GM12878 (cell line): Measurements from ENCODE around the gene ADAMTS7. TPM values are rescaled to one million over a fixed set of nuclear protein-coding genes. Genes with fewer than 3 reads are reported as not detected.
A peak's percentile ranks its signal among the peaks of the same experiment; 100 is the strongest.
"Not testable (repeated sequence)": the region's sequence is repeated elsewhere in the genome, so short reads cannot be mapped to it uniquely, and the experiment has no call there.

Experiments used
- ATAC-seq: fragments of 200-7000 bp; cut with Tn5 transposase; 3 replicates; pipeline ENCODE4 v1.9.1; 2020; ENCODE audit warnings: mild to moderate bottlenecking, moderate library complexity
- BruUV-seq: library from RNA; stranded (reverse); fragments of 400-500 nt; replicated peaks from 2 replicates; lab custom pipeline; 2021; lab: Mats Ljungman, UMichigan
- CTCF ChIA-PET: fragments of 300-600 bp; sonication (Branson Sonifier 250); formaldehyde crosslinking; extraction: SDS; loops from one replicate; lab custom pipeline; 2021; ENCODE audit warnings: inconsistent platforms; lab: Yijun Ruan, JAX
- POLR2A ChIA-PET: fragments of 350-600 bp; formaldehyde crosslinking; extraction: SDS; loops from one replicate; lab custom pipeline; 2021; ENCODE audit warnings: inconsistent platforms; lab: Charles Lee
- RAD21 ChIA-PET: fragments of 300-600 bp; sonication (Branson Sonifier 250); formaldehyde crosslinking; loops from one replicate; lab custom pipeline; 2023; ENCODE audit warnings: antibody characterized with exemption; ENCODE audit not compliant: unreplicated experiment; lab: Charles Lee
- SMC1A ChIA-PET: fragments of 300-600 bp; sonication (Branson Sonifier 250); formaldehyde crosslinking; loops from one replicate; lab custom pipeline; 2023; ENCODE audit not compliant: unreplicated experiment, uncharacterized antibody; lab: Charles Lee
- DNase-seq: peaks from one replicate; pipeline ENCODE4 v3.0.0-alpha.2; 2011; ENCODE audit warnings: low read depth, low spot score
- FAIRE-seq: peaks from 3 replicates; lab custom pipeline; 2011; peaks lifted over from hg19 to GRCh38; lab: Jason Lieb, UNC
- H2AFZ ChIP-seq: 2 replicates; pipeline ENCODE4 v1.6.0; 2011; ENCODE audit warnings: low read depth, low read length, control low read depth; ENCODE audit not compliant: control insufficient read depth
- H3K27ac ChIP-seq: 2 replicates; pipeline ENCODE4 v1.5.1; 2011; ENCODE audit warnings: control low read depth; ENCODE audit not compliant: control insufficient read depth, insufficient read depth
- H3K27me3 ChIP-seq, 2 experiments: replicated peaks in 1 of 2; 2 replicates each; pipeline versions ENCODE4 v1.6.0 to v1.6.1; 2011; ENCODE audit warnings: low read length in 1 of 2; ENCODE audit not compliant: control insufficient read depth in 2 of 2, insufficient read depth in 2 of 2
- H3K36me3 ChIP-seq, 2 experiments: 2 replicates each; pipeline ENCODE4 v1.5.1; 2011; ENCODE audit warnings: low read length in 1 of 2; ENCODE audit not compliant: control insufficient read depth in 2 of 2, insufficient read depth in 2 of 2
- H3K4me1 ChIP-seq: 2 replicates; pipeline ENCODE4 v1.6.1; 2011; ENCODE audit warnings: mild to moderate bottlenecking, low read length, moderate library complexity, mixed read lengths; ENCODE audit not compliant: control insufficient read depth, insufficient read depth
- H3K4me2 ChIP-seq: 2 replicates; pipeline ENCODE4 v1.6.0; 2011; ENCODE audit warnings: control low read depth; ENCODE audit not compliant: control insufficient read depth, insufficient read depth
- H3K4me3 ChIP-seq: fragments of 200-600 bp; sonication (generic); 2 replicates; pipeline ENCODE4 v1.5.1; 2016
- H3K79me2 ChIP-seq: 2 replicates; pipeline ENCODE4 v1.6.0; 2011; ENCODE audit warnings: low read length; ENCODE audit not compliant: control insufficient read depth, insufficient read depth
- H3K9ac ChIP-seq: 2 replicates; pipeline ENCODE4 v1.8.0; 2011; ENCODE audit warnings: low read length, control low read depth, mixed read lengths; ENCODE audit not compliant: control insufficient read depth, insufficient read depth
- H3K9me3 ChIP-seq: replicated peaks from 3 replicates; pipeline ENCODE4 v1.5.1; 2011; ENCODE audit warnings: mild to moderate bottlenecking, low read length; ENCODE audit not compliant: control insufficient read depth, insufficient read depth
- H4K20me1 ChIP-seq: 2 replicates; pipeline ENCODE4 v1.6.0; 2011; ENCODE audit not compliant: control insufficient read depth, insufficient read depth
- TCF12 ChIP-seq: IDR thresholded peaks from 2 replicates; pipeline ENCODE4 v1.6.1; 2011; ENCODE audit warnings: low read depth, mild to moderate bottlenecking, low read length
- WGBS: methylation state at CpG from one replicate; pipeline ENCODE4 v1.1.6; 2016; ENCODE audit warnings: low lambda C conversion rate; ENCODE audit not compliant: insufficient replicate concordance, insufficient coverage; ENCODE audit errors: missing lambda C conversion rate; 5-methylcytosine and 5-hydroxymethylcytosine counted together
- in situ Hi-C: fragments of 300-500 bp; cut with MboI; formaldehyde crosslinking; loops from 9 replicates; pipeline ENCODE4 v1.14.3; 2018; ENCODE audit warnings: mixed read lengths
- intact Hi-C: fragments of 100-400 bp; cut with micrococcal nuclease; formaldehyde crosslinking; loops from one replicate; pipeline ENCODE4 v1.14.2; 2022; ENCODE audit not compliant: unreplicated experiment
- polyA plus RNA-seq, 11 experiments: library from polyadenylated mRNA; depleted of rRNA in 4 of 11; unstranded in 6 of 11; stranded (reverse) in 5 of 11; fragments of >200 nt; fragmentation: Nextera tagmentation in 4 of 11; fragmentation: Illumina TruSeq in 1 of 11; extraction: Ambion mirVana in 4 of 11; extraction: Trizol in 1 of 11; gene quantifications; 1 replicate in 1 of 11; 2 replicates in 10 of 11; pipeline versions ENCODE4 v1.2.1 to v1.2.3, GENCODE V29; 2011 to 2016; ENCODE audit warnings: inconsistent platforms in 2 of 11, missing spikeins in 2 of 11, low read depth in 1 of 11
- total RNA-seq, 4 experiments: library from RNA; depleted of rRNA in 3 of 4; stranded (reverse); fragments of >200 nt in 3 of 4; fragmentation: Illumina TruSeq in 1 of 4; extraction: Trizol in 1 of 4; gene quantifications; 2 replicates each; pipeline versions ENCODE4 v1.2.1 to v1.2.3, GENCODE V29; 2013 to 2021

ADAMTS7 gene
- total and polyA plus RNA-seq, 10 of the 15 experiments (the other 5 are each of a cell fraction or from before 2014, with no cell fraction given) = 0.03 to 0.28 (median 0.06) TPM; not detected in 6

GRCh38 chr15:78760091-78760882 is 51.0 kb downstream of the ADAMTS7 start:
- intact Hi-C loops, H3K27me3 ChIP-seq, H3K4me3 ChIP-seq, FAIRE-seq, H4K20me1 ChIP-seq, POLR2A ChIA-PET, H3K4me2 ChIP-seq, H3K27ac ChIP-seq, in situ Hi-C loops, RAD21 ChIA-PET: not testable (repeated sequence)
- ATAC-seq = 0 out of 3 replicates have a peak, but pooled peaks have one; percentile 1
- TF ChIP-seq TCF12 = 0 out of 2 replicates have a peak, but pooled peaks have one; percentile 19
- TF ChIP-seq, all 136 proteins: peak for 1; not testable (repeated sequence) for 135
- DNase-seq, SMC1A ChIA-PET, H3K79me2 ChIP-seq, H3K36me3 ChIP-seq, H3K9ac ChIP-seq, H3K9me3 ChIP-seq, BruUV-seq: not testable (repeated sequence)
- peak overlapping the region; percentile 15 for H2AFZ ChIP-seq
- 13% methylated on average over 9 of the region's 13 CpGs for WGBS
- peaks cover 40% of the 10 kb centered on the region for H3K4me1 ChIP-seq
- CTCF ChIA-PET = interaction anchor here (0.6 to 1.7 kb wide), 3 partner anchors 22 to 1963 kb away, joined by 3 read pairs; partner anchors contain the start of gene MORF4L1

GRCh38 chr15:78759361-78759998 is 51.8 kb downstream of the ADAMTS7 start:
- H2AFZ ChIP-seq, intact Hi-C loops, H3K27ac ChIP-seq, H3K4me2 ChIP-seq, ATAC-seq, SMC1A ChIA-PET, RAD21 ChIA-PET, POLR2A ChIA-PET, H3K9ac ChIP-seq, H3K36me3 ChIP-seq, H3K79me2 ChIP-seq, DNase-seq, H3K4me3 ChIP-seq, BruUV-seq, H3K27me3 ChIP-seq, H4K20me1 ChIP-seq, H3K9me3 ChIP-seq, in situ Hi-C loops, FAIRE-seq: not testable (repeated sequence)
- WGBS = 67% methylated on average over 24 of the region's 35 CpGs
- peaks cover 40% of the 10 kb centered on the region for H3K4me1 ChIP-seq
- CTCF ChIA-PET = interaction anchor here (0.6 to 1.7 kb wide), 3 partner anchors 22 to 1962 kb away, joined by 3 read pairs; partner anchors contain the start of gene MORF4L1

GRCh38 chr15:78758486-78759200 is 52.6 kb downstream of the ADAMTS7 start:
- H3K27ac ChIP-seq, BruUV-seq, H3K36me3 ChIP-seq, H3K4me3 ChIP-seq, ATAC-seq, SMC1A ChIA-PET, H3K9ac ChIP-seq, H4K20me1 ChIP-seq, in situ Hi-C loops, H3K27me3 ChIP-seq, H3K4me2 ChIP-seq, H3K9me3 ChIP-seq, intact Hi-C loops, H3K79me2 ChIP-seq, CTCF ChIA-PET, H2AFZ ChIP-seq, FAIRE-seq, RAD21 ChIA-PET, DNase-seq: not testable (repeated sequence)
- POLR2A ChIA-PET = interaction anchor here (0.5 kb wide), 1 partner anchor 121 kb away, joined by 3 read pairs; no protein-coding TSS in a partner anchor
- WGBS = 46% methylated on average over 9 of the region's 11 CpGs
- peaks cover 40% of the 10 kb centered on the region for H3K4me1 ChIP-seq
